GM12864 (cell line): ENCODE measurements around the gene SYNE1.

Experiments
- DNase-seq: peaks from one replicate; pipeline ENCODE4 v3.0.0-alpha.2; 2011; ENCODE audit warnings: low read depth
- H3K4me3 ChIP-seq: 2 replicates; pipeline ENCODE4 v1.5.1; 2011; ENCODE audit warnings: mild to moderate bottlenecking, low read depth, low read length, control low read depth
- CTCF ChIP-seq: IDR thresholded peaks from 2 replicates; pipeline ENCODE4 v1.5.1; 2011; ENCODE audit warnings: low read depth, mild to moderate bottlenecking, moderate library complexity, low read length, control low read depth, inconsistent platforms; ENCODE audit errors: missing control alignments

The SYNE1 gene

GRCh38 chr6:152402791-152403190 lies 234.4 kb downstream of the SYNE1 start:
- no peak for DNase-seq
- no peak overlapping the region for H3K4me3 ChIP-seq
- no peak for TF ChIP-seq CTCF

- TF ChIP-seq CTCF: no peak
- DNase-seq: no peak
- H3K4me3 ChIP-seq: no peak overlapping the region
These were observed 235.2 kb downstream of the SYNE1 start for GRCh38 chr6:152401978-152402377.

GRCh38 chr6:152399399-152399798 lies 237.8 kb downstream of the SYNE1 start:
- no peak overlapping the region for H3K4me3 ChIP-seq
- DNase-seq: no peak
- no peak for TF ChIP-seq CTCF

- no peak overlapping the region for H3K4me3 ChIP-seq
- TF ChIP-seq CTCF: no peak
- DNase-seq: no peak
These were observed 238.2 kb downstream of the SYNE1 start for GRCh38 chr6:152398993-152399392.

DNA sequence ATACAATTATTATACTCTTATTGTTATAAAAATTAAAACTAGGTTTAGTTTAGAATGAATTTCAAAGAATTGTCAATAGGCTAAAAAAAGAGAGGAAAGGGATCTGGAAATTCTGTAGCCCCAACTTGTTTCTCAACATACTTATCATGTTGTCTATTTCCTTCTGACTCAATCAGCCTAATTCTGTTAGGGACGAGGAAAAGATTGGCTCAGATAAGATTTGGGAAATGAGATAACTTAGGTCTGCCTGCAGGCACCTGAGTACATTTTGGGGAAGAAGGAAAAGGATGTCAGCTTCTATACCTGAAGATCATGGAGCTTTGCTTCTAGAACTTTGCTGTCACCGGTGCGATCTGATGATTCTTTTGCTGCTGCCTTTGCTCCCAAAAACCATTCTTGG lies 238.8 kb downstream of the SYNE1 start:
- no peak for DNase-seq
- no peak for TF ChIP-seq CTCF
- no peak overlapping the region for H3K4me3 ChIP-seq

- TF ChIP-seq CTCF: no peak
- H3K4me3 ChIP-seq: no peak overlapping the region
- DNase-seq: no peak
These were observed 242.9 kb downstream of the SYNE1 start for GRCh38 chr6:152394303-152394702.

DNA sequence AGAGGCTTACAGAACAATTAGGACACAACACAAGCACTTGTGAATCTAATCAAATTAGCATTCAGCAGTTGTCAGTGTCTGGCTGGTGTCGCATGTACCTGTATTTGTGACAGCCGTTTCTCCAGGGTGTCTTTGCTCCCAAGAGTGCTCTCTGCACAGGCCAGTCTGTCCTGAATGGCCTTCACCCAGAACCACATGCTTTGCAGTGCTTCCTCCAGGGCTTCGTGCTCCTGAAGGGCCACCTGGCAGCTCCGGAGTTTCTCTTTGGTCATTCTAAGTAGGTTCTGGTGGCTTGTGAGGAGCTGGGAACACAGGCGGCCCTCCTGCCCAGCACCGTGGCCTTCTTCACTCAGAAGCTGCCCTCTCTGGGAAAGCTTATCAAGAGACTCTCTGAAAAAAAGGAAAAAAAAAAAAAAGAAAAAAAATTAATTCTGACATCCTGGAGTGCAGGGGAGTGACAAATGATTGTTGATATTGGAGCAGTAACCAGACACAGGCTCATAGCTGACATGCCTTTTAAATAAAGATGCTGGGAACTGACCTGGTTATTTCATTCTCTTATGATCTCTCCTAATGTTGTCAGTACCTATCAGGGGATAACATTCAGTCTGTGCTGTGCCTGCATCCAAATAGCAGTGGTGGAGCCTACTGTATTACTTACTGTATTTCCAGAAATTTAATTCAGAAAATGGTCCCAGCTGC lies 245.8 kb downstream of the SYNE1 start:
- no peak overlapping the region for H3K4me3 ChIP-seq
- no peak for DNase-seq
- TF ChIP-seq CTCF: no peak
